ENCODE measurements around the gene PLCL1. TPM values are rescaled to one million over a fixed set of nuclear protein-coding genes. Genes with fewer than 3 reads are reported as not detected.

Gene PLCL1
- total RNA-seq, 3 donors from 2014 or later = 6.6 to 11.3 (median 11.1) TPM

DNA sequence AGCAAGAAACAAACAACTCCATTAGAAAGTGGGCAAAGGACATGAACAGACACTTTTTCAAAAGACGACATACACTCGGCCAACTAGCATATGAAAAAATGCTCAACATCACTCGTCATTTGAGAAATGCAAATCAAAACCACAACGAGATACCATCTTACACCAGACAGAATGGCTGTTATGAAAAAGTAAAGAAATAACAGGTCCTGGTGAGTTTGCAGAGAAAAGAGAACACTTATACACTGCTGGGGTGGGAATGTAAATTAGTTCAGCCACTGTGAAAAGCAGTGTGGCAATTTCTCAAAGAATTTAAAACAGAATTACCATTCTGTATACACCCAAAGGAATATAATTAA, 130.5 kb downstream of the PLCL1 start:
- H3K27ac ChIP-seq = no peak overlapping the region
- no peaks in the 10 kb centered on the region for H3K4me1 ChIP-seq
- DNase-seq (ENCODE audit: low spot score in 2 of 2) = no peak
- no peak overlapping the region for H3K4me3 ChIP-seq
- intact Hi-C loops (cut with DNase I; ENCODE audit: low total_unique reads) = no loop called here
- TF ChIP-seq CTCF (IDR thresholded peaks at IDR 0.05) (no peak), POLR2AphosphoS5 (IDR thresholded peaks at IDR 0.05) (no peak), POLR2A (IDR thresholded peaks at IDR 0.05) (no peak)
- H3K27me3 ChIP-seq = no peaks in the 10 kb centered on the region
- H3K36me3 ChIP-seq = no peaks in the 10 kb centered on the region
- no peaks in the 10 kb centered on the region for H3K9me3 ChIP-seq

- no peak overlapping the region for H3K27ac ChIP-seq
- H3K4me3 ChIP-seq = no peak overlapping the region
- H3K4me1 ChIP-seq = no peaks in the 10 kb centered on the region
- H3K9me3 ChIP-seq = no peaks in the 10 kb centered on the region
- no peaks in the 10 kb centered on the region for H3K36me3 ChIP-seq
- intact Hi-C loops (cut with DNase I; ENCODE audit: low total_unique reads) = no loop called here
- TF ChIP-seq POLR2AphosphoS5 (IDR thresholded peaks at IDR 0.05) = no peak
- no peak for TF ChIP-seq CTCF (IDR thresholded peaks at IDR 0.05)
- no peak for TF ChIP-seq POLR2A (IDR thresholded peaks at IDR 0.05)
- no peak for DNase-seq (ENCODE audit: low spot score in 2 of 2)
- no peaks in the 10 kb centered on the region for H3K27me3 ChIP-seq
Measured at GRCh38 chr2:197937814-197938213, 133.4 kb downstream of the PLCL1 start.

GRCh38 chr2:197938555-197938954, 134.2 kb downstream of the PLCL1 start:
- DNase-seq (ENCODE audit: low spot score in 2 of 2) = no peak
- Histone ChIP-seq H3K27ac (no peak overlapping the region), H3K4me3 (no peak overlapping the region), H3K27me3 (no peaks in the 10 kb centered on the region), H3K36me3 (no peaks in the 10 kb centered on the region), H3K4me1 (no peaks in the 10 kb centered on the region), H3K9me3 (no peaks in the 10 kb centered on the region)
- intact Hi-C loops (cut with DNase I; ENCODE audit: low total_unique reads) = no loop called here
- TF ChIP-seq CTCF (IDR thresholded peaks at IDR 0.05) (no peak), POLR2AphosphoS5 (IDR thresholded peaks at IDR 0.05) (no peak), POLR2A (IDR thresholded peaks at IDR 0.05) (no peak)

DNA sequence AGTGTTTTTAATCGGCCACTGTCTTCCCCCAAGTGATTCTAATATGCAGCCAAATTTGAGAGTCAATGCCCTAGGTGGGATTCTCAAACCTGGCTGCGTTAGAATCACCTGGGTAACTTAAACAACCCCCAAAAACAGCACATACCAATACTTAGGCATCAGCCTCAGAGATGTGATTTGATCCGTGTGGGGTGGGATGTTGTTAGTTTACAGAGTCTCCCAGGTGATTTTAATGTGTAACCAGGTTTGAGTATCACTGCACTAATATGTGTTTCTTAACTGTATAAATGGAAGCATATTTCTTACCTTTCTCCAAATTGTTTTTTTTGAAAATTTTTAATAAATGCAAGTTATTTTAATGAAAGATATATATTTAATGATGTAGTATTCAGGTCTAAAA, 135.4 kb downstream of the PLCL1 start:
- TF ChIP-seq POLR2AphosphoS5 (IDR thresholded peaks at IDR 0.05) (no peak), POLR2A (IDR thresholded peaks at IDR 0.05) (no peak), CTCF (IDR thresholded peaks at IDR 0.05) (no peak)
- DNase-seq (ENCODE audit: low spot score in 2 of 2) = no peak
- no peaks in the 10 kb centered on the region for H3K4me1 ChIP-seq
- no peaks in the 10 kb centered on the region for H3K36me3 ChIP-seq
- no peaks in the 10 kb centered on the region for H3K27me3 ChIP-seq
- H3K9me3 ChIP-seq = no peaks in the 10 kb centered on the region
- intact Hi-C loops (cut with DNase I; ENCODE audit: low total_unique reads) = no loop called here
- no peak overlapping the region for H3K27ac ChIP-seq
- no peak overlapping the region for H3K4me3 ChIP-seq

DNA sequence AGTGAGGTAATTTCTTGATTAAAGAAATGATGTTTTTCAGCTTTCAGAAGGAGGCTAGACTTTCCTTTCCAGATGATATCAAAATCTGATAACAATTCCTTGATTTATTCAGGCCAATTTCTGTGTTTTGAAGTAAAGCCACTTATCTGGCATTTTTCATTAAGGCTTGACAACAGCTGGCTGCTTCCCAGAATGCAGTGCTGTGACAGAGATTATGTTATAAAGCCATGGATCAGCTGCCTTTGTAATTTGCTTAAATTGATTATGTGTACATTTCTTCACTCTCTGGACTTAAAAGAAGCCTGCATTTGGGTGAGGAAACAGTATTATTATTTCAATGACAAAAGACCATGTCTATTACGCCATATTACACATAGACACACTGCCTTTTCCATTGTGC, 136.0 kb downstream of the PLCL1 start:
- H3K4me1 ChIP-seq = no peaks in the 10 kb centered on the region
- no peak overlapping the region for H3K4me3 ChIP-seq
- H3K27ac ChIP-seq = no peak overlapping the region
- intact Hi-C loops (cut with DNase I; ENCODE audit: low total_unique reads) = no loop called here
- H3K36me3 ChIP-seq = no peaks in the 10 kb centered on the region
- no peaks in the 10 kb centered on the region for H3K27me3 ChIP-seq
- TF ChIP-seq POLR2AphosphoS5 (IDR thresholded peaks at IDR 0.05) (no peak), POLR2A (IDR thresholded peaks at IDR 0.05) (no peak), CTCF (IDR thresholded peaks at IDR 0.05) (no peak)
- DNase-seq (ENCODE audit: low spot score in 2 of 2) = no peak
- no peaks in the 10 kb centered on the region for H3K9me3 ChIP-seq

All from breast epithelium (tissue), 4 donors.